Measurements from ENCODE around the gene ATG9A. TPM values are rescaled to one million over a fixed set of nuclear protein-coding genes. Genes with fewer than 3 reads are reported as not detected.

The ATG9A gene
- total and polyA plus RNA-seq, 9 of the 15 experiments (the other 6 are each of a cell fraction or from before 2014, with no cell fraction given): 0.25 to 65.6 (median 23.4) TPM

DNA sequence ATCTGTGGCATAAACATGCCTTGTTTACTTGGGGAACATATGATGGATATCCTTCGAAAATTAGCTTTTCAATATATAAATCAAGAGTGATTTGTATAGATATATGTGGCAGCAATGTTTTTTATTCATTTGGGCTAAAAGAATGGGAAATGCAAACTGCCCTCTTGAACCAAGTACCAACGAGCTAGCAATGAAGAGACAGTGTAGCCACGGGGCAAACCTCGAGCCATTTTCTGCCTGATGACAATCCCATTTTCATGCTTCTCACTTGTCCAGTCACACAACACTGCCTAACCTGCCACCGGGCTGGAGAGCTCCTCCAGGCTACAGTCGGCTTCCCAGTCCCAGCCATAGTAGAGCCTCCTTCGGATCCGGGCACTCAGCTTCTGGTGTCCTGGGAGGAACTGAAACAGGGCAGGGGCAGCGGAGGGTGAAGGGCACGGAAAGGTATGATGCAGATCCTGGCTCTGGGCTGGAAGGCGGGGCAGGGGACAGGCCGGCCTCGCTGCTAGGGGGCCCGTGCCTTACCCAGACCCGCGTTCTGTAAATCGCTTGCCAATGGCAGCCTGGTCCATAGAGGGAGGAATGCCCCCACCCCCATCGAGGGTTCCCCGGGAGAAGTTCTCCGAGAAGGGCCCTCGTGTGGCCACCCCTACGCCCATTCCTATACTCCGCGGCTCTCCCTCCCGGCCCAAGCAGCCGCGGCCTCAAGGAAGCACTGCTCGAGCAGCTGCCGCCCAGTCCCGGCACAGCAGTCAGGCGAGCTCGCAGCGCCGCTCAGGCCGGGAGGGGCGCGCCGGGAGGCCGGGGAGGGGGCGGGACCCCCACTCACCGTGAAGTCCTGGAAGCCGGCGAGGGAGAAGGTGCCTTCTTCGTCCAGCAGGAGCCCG, 53.3 kb downstream of the ATG9A start (continued):
- TF ChIP-seq, protein P1, sequence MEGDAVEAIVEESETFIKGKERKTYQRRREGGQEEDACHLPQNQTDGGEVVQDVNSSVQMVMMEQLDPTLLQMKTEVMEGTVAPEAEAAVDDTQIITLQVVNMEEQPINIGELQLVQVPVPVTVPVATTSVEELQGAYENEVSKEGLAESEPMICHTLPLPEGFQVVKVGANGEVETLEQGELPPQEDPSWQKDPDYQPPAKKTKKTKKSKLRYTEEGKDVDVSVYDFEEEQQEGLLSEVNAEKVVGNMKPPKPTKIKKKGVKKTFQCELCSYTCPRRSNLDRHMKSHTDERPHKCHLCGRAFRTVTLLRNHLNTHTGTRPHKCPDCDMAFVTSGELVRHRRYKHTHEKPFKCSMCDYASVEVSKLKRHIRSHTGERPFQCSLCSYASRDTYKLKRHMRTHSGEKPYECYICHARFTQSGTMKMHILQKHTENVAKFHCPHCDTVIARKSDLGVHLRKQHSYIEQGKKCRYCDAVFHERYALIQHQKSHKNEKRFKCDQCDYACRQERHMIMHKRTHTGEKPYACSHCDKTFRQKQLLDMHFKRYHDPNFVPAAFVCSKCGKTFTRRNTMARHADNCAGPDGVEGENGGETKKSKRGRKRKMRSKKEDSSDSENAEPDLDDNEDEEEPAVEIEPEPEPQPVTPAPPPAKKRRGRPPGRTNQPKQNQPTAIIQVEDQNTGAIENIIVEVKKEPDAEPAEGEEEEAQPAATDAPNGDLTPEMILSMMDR (IDR thresholded peaks at IDR 0.05 in 2 of 3, conservative IDR thresholded peaks at IDR 0.05 in 1 of 3; ENCODE audit: insufficient read depth in 2 of 3, low read depth in 1 of 3, low read length in 3 of 3): peak in 2 of 3 experiments; percentile 2 to 6; a peak in 1 of 6 replicates
- TF ChIP-seq HDAC1 (IDR thresholded peaks at IDR 0.05): peak in 1 of 2 experiments; percentile 19; a peak in 1 of 4 replicates
- TF ChIP-seq, protein P2, sequence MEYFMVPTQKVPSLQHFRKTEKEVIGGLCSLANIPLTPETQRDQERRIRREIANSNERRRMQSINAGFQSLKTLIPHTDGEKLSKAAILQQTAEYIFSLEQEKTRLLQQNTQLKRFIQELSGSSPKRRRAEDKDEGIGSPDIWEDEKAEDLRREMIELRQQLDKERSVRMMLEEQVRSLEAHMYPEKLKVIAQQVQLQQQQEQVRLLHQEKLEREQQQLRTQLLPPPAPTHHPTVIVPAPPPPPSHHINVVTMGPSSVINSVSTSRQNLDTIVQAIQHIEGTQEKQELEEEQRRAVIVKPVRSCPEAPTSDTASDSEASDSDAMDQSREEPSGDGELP (CRISPR knock-in tag; IDR thresholded peaks at IDR 0.05; ENCODE audit: borderline replicate concordance): peak; percentile 3; the same call in 1 of the 2 replicates
- TF ChIP-seq MTA2 (IDR thresholded peaks at IDR 0.05; ENCODE audit: low read depth): no peak
- TF ChIP-seq ZFP36 (IDR thresholded peaks at IDR 0.05; ENCODE audit: low read depth, low read length, partially characterized antibody): no peak
- no peak for TF ChIP-seq PHB2 (IDR thresholded peaks at IDR 0.05; ENCODE audit: low read depth)
- TF ChIP-seq, protein P3, sequence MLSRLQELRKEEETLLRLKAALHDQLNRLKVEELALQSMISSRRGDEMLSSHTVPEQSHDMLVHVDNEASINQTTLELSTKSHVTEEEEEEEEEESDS (CRISPR knock-in tag; IDR thresholded peaks at IDR 0.05): no peak
- no peak for TF ChIP-seq ZNF431 (CRISPR knock-in tag; IDR thresholded peaks at IDR 0.05)
- TF ChIP-seq SAP30 (IDR thresholded peaks at IDR 0.05; ENCODE audit: borderline replicate concordance, insufficient read depth, low read depth, low read length, poor library complexity, severe bottlenecking): peak; percentile 22
- TF ChIP-seq KLF13 (tag; IDR thresholded peaks at IDR 0.05; ENCODE audit: borderline replicate concordance, low read depth): 0 out of 2 replicates have a peak, but pooled peaks have one; percentile 9
- peak; percentile 11 to 27; a peak in 1 of 4 replicates for TF ChIP-seq SIN3A (IDR thresholded peaks at IDR 0.05; ENCODE audit: borderline replicate concordance in 2 of 2, control insufficient read depth in 1 of 2, low read depth in 2 of 2, low read length in 2 of 2)
